Measurements from ENCODE around the gene MAP1S. TPM values are rescaled to one million over a fixed set of nuclear protein-coding genes. Genes with fewer than 3 reads are reported as not detected.

MAP1S gene
- total RNA-seq, 1 experiment from 2014 or later, result 51.4 TPM

DNA sequence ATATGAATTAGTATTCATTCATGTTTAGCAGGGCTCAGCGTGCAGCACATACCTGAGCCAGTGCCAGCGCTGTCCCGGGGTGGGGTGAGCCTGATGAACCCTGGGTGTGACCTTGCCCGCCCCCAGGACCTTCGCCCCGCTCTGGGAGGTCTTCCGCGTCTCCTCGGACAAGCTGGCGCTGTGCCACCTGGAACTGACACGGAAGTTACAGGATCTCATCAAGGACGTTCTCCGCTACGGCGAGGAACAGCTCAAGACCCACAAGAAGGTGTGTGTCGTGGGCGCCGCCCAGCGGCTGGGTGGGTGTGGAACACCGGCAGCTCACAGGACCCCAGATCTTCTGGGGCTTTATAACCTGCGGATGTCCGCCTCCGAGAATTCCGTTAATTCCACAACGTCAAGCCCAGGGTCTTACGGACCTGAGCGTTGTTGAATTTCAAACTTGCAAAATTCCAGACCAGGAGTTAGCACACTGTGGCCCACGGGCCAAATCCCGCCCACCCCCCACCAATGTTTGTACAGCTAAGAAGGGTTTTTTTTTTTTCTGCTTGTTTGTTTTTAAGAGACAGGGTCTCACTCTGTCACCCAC, 47.4 kb downstream of the MAP1S start:
- H3K36me3 ChIP-seq (ENCODE audit: control insufficient read depth, insufficient read depth, low read length), result no peaks in the 10 kb centered on the region
- peak; percentile 86 to 88 for DNase-seq
- BruUV-seq (replicated peaks), result no TSS peak
- Mint-ChIP-seq H3K4me1 (ENCODE audit: low read depth, unreplicated experiment) (no peaks in the 10 kb centered on the region), H3K9me3 (ENCODE audit: unreplicated experiment) (no peaks in the 10 kb centered on the region), H3K36me3 (ENCODE audit: insufficient read depth, unreplicated experiment) (no peaks in the 10 kb centered on the region), H3K27ac (ENCODE audit: unreplicated experiment) (no peak overlapping the region), H3K4me3 (ENCODE audit: unreplicated experiment) (peak overlapping the region; percentile 73), H3K27me3 (ENCODE audit: insufficient read depth, unreplicated experiment) (no peaks in the 10 kb centered on the region)
- CTCF ChIA-PET, result interaction anchor here (0.6 to 1.7 kb wide), 23 partner anchors 8 to 633 kb away, joined by 3 to 20 read pairs (median 5); partner anchors contain the start of genes CCDC124, MAP1S, MVB12A and RPL18A
- TF ChIP-seq, protein P1, sequence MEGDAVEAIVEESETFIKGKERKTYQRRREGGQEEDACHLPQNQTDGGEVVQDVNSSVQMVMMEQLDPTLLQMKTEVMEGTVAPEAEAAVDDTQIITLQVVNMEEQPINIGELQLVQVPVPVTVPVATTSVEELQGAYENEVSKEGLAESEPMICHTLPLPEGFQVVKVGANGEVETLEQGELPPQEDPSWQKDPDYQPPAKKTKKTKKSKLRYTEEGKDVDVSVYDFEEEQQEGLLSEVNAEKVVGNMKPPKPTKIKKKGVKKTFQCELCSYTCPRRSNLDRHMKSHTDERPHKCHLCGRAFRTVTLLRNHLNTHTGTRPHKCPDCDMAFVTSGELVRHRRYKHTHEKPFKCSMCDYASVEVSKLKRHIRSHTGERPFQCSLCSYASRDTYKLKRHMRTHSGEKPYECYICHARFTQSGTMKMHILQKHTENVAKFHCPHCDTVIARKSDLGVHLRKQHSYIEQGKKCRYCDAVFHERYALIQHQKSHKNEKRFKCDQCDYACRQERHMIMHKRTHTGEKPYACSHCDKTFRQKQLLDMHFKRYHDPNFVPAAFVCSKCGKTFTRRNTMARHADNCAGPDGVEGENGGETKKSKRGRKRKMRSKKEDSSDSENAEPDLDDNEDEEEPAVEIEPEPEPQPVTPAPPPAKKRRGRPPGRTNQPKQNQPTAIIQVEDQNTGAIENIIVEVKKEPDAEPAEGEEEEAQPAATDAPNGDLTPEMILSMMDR (IDR thresholded peaks at IDR 0.05; ENCODE audit: insufficient read depth in 1 of 2, low read depth in 1 of 2, low read length in 1 of 2, severe bottlenecking in 1 of 2, unreplicated experiment in 1 of 2), result peak; percentile 69 to 90
- POLR2A ChIA-PET, result interaction anchor here (0.5 to 0.9 kb wide), 2 partner anchors 93 to 100 kb away, joined by 5 to 6 read pairs; partner anchors contain the start of gene RPL18A
- no peaks in the 10 kb centered on the region for H3K9me3 ChIP-seq
- peak overlapping the region; percentile 28 for H3K4me3 ChIP-seq (ENCODE audit: low read depth, low read length)
- intact Hi-C loops (cut with micrococcal nuclease; ENCODE audit: unreplicated experiment), result loop anchor here (1.0 to 5.0 kb wide), 2 partner anchors 89 kb away; no protein-coding TSS in a partner anchor
- no peaks in the 10 kb centered on the region for H3K27me3 ChIP-seq (replicated peaks; ENCODE audit: control insufficient read depth, insufficient read depth, low read length)
- no peaks in the 10 kb centered on the region for H3K4me1 ChIP-seq

DNA sequence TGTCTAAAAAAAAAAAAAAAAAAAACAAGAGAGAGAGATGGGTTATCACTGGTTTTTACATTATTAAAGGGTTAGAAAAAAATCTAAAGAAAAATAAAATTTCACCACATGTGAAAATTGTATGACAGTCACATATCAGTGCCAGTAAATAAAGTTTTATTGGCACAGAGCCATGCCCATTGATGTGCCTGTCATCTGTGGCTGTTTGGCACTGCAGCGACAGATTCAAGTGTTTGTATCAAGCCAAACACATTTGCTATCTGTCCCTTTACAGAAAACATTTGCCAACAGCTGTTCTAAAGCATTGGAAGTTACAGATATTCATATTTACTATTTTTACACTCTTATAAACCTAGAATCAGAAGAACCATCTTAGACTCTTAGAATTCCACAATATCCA, 48.3 kb downstream of the MAP1S start:
- no peaks in the 10 kb centered on the region for H3K9me3 ChIP-seq
- H3K27ac Mint-ChIP-seq (ENCODE audit: unreplicated experiment), result no peak overlapping the region
- no peak overlapping the region for H3K4me3 Mint-ChIP-seq (ENCODE audit: unreplicated experiment)
- ChIA-PET CTCF (interaction anchor here (0.6 to 1.7 kb wide), 3 partner anchors 89 to 164 kb away, joined by 3 to 20 read pairs (median 3); no protein-coding TSS in a partner anchor), POLR2A (no interaction called here)
- BruUV-seq (replicated peaks), result no TSS peak
- H3K4me1 Mint-ChIP-seq (ENCODE audit: low read depth, unreplicated experiment), result no peaks in the 10 kb centered on the region
- H3K9me3 Mint-ChIP-seq (ENCODE audit: unreplicated experiment), result no peaks in the 10 kb centered on the region
- no peaks in the 10 kb centered on the region for H3K27me3 Mint-ChIP-seq (ENCODE audit: insufficient read depth, unreplicated experiment)
- no peak overlapping the region for H3K4me3 ChIP-seq (ENCODE audit: low read depth, low read length)
- TF ChIP-seq, protein P1 (IDR thresholded peaks at IDR 0.05; ENCODE audit: insufficient read depth in 1 of 2, low read depth in 1 of 2, low read length in 1 of 2, severe bottlenecking in 1 of 2, unreplicated experiment in 1 of 2), result no peak
- no peak for DNase-seq
- intact Hi-C loops (cut with micrococcal nuclease; ENCODE audit: unreplicated experiment), result loop anchor here (5.0 kb wide), 1 partner anchor 90 kb away; no protein-coding TSS in a partner anchor
- H3K27me3 ChIP-seq (replicated peaks; ENCODE audit: control insufficient read depth, insufficient read depth, low read length), result no peaks in the 10 kb centered on the region
- H3K4me1 ChIP-seq, result no peaks in the 10 kb centered on the region
- no peaks in the 10 kb centered on the region for H3K36me3 ChIP-seq (ENCODE audit: control insufficient read depth, insufficient read depth, low read length)
- H3K36me3 Mint-ChIP-seq (ENCODE audit: insufficient read depth, unreplicated experiment), result no peaks in the 10 kb centered on the region

DNA sequence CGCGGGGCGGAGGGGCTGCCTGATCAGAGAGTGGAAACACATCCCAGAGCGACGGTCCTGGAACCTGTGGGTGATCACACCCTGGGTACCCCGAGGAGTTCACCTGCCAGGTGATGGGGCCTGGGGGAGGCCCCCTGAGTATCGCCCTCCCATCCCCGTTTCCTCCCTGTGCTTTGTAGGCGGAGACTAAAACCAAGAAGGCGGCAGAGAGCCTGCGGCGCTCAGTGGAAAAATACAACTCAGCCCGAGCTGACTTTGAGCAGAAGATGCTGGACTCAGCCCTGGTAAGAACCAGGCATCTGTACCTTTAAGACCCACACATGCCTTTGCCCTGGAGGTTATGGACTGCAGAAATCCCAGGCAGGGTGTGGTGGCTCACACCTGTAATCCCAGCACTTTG, 51.3 kb downstream of the MAP1S start:
- Histone ChIP-seq H3K36me3 (ENCODE audit: control insufficient read depth, insufficient read depth, low read length) (no peaks in the 10 kb centered on the region), H3K9me3 (no peaks in the 10 kb centered on the region), H3K27me3 (replicated peaks; ENCODE audit: control insufficient read depth, insufficient read depth, low read length) (no peaks in the 10 kb centered on the region), H3K4me3 (ENCODE audit: low read depth, low read length) (no peak overlapping the region), H3K4me1 (no peaks in the 10 kb centered on the region)
- Mint-ChIP-seq H3K4me3 (ENCODE audit: unreplicated experiment) (no peak overlapping the region), H3K27ac (ENCODE audit: unreplicated experiment) (no peak overlapping the region), H3K9me3 (ENCODE audit: unreplicated experiment) (no peaks in the 10 kb centered on the region), H3K4me1 (ENCODE audit: low read depth, unreplicated experiment) (no peaks in the 10 kb centered on the region), H3K27me3 (ENCODE audit: insufficient read depth, unreplicated experiment) (no peaks in the 10 kb centered on the region), H3K36me3 (ENCODE audit: insufficient read depth, unreplicated experiment) (no peaks in the 10 kb centered on the region)
- no TSS peak for BruUV-seq (replicated peaks)
- intact Hi-C loops (cut with micrococcal nuclease; ENCODE audit: unreplicated experiment), result no loop called here
- TF ChIP-seq, protein P1 (IDR thresholded peaks at IDR 0.05; ENCODE audit: insufficient read depth in 1 of 2, low read depth in 1 of 2, low read length in 1 of 2, severe bottlenecking in 1 of 2, unreplicated experiment in 1 of 2), result no peak
- DNase-seq, result no peak
- POLR2A ChIA-PET, result no interaction called here
- CTCF ChIA-PET, result no interaction called here

Measured in Caco-2 (cell line).